GM21737 (cell line): Measurements from ENCODE around the gene RPL13A.

Experiments
- ATAC-seq: cut with Tn5 transposase; IDR thresholded peaks from one replicate; pipeline ENCODE4 v1.9.1; 2021; ENCODE audit warnings: mild to moderate bottlenecking, moderate library complexity; ENCODE audit not compliant: unreplicated experiment

The RPL13A gene

GRCh38 chr19:49479975-49480628 lies 7.3 kb upstream of the RPL13A start:
- ATAC-seq, result no peak

GRCh38 chr19:49481020-49481683 lies 6.3 kb upstream of the RPL13A start:
- ATAC-seq, result no peak

DNA sequence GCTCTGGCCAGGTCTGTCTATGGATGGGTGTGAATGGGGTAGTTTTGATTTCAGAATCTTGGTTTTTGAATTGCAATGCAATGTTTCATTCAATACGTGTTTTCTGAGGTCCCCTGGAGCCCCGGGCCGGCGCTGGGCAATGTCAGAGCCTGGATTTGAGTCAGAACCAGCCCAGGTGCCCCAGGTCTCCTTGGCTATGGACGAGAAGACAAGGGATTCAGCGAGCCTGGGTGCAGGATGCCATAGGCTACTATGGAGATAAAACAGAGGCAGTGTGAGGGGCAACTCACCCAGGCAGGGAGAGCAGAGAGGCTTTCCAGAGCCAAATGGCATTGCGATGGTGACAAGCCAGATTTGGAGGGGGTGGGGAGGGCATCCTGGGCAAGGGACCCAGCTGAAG lies 1.2 kb upstream of the RPL13A start:
- no peak for ATAC-seq

GRCh38 chr19:49486710-49487276 lies 615 bp upstream of the RPL13A start:
- ATAC-seq, result no peak

- ATAC-seq, result no peak
Observed at GRCh38 chr19:49488046-49488862, 846 bp downstream of the RPL13A start.

GRCh38 chr19:49488863-49489537 lies 1.6 kb downstream of the RPL13A start:
- no peak for ATAC-seq

DNA sequence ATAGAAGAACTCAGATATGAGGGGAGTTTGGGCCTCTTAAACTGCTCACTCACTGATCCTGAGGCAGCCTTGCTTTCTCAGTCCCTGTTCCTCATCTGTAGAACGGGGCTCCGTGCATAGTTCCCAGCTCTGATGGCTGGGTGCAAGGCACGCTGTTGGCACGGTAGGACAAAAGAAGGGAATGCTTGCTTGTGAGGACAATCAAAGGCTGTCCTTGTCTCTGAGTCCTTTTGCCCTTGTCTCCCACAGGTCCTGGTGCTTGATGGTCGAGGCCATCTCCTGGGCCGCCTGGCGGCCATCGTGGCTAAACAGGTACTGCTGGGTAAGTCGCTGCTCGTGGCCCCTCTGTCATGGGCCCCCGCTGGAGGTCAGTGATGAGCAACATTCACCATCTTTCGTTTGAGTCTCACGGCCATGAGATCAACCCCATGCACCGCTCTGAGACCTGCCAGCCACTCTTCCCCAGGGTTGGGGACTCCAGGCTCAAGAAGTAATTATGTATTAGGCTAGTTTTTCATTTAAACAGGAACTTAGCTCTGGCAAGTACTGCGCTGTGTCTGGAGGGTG lies 2.3 kb downstream of the RPL13A start:
- ATAC-seq, result no peak

- ATAC-seq, result no peak
Observed at GRCh38 chr19:49490287-49491029, 3.0 kb downstream of the RPL13A start.

GRCh38 chr19:49491030-49491803 lies 3.8 kb downstream of the RPL13A start:
- no peak for ATAC-seq

DNA sequence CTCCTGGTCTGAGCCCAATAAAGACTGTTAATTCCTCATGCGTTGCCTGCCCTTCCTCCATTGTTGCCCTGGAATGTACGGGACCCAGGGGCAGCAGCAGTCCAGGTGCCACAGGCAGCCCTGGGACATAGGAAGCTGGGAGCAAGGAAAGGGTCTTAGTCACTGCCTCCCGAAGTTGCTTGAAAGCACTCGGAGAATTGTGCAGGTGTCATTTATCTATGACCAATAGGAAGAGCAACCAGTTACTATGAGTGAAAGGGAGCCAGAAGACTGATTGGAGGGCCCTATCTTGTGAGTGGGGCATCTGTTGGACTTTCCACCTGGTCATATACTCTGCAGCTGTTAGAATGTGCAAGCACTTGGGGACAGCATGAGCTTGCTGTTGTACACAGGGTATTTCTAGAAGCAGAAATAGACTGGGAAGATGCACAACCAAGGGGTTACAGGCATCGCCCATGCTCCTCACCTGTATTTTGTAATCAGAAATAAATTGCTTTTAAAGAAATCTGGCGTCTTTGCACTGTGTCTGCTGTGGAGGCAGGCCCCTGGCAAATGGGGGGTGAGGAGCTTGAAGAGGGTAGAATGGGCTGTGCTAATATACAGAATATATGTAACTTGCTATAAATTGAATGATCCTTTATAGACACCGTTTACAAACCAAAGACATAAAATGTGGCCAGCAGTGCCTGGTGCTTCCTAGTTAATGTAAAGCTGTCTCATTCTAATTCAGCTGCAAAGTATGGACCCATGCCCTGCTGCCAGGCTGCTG lies 4.6 kb downstream of the RPL13A start:
- ATAC-seq, result no peak

- no peak for ATAC-seq
Observed at GRCh38 chr19:49492573-49493405, 5.4 kb downstream of the RPL13A start.

GRCh38 chr19:49496574-49497008 lies 9.2 kb downstream of the RPL13A start:
- ATAC-seq, result no peak

DNA sequence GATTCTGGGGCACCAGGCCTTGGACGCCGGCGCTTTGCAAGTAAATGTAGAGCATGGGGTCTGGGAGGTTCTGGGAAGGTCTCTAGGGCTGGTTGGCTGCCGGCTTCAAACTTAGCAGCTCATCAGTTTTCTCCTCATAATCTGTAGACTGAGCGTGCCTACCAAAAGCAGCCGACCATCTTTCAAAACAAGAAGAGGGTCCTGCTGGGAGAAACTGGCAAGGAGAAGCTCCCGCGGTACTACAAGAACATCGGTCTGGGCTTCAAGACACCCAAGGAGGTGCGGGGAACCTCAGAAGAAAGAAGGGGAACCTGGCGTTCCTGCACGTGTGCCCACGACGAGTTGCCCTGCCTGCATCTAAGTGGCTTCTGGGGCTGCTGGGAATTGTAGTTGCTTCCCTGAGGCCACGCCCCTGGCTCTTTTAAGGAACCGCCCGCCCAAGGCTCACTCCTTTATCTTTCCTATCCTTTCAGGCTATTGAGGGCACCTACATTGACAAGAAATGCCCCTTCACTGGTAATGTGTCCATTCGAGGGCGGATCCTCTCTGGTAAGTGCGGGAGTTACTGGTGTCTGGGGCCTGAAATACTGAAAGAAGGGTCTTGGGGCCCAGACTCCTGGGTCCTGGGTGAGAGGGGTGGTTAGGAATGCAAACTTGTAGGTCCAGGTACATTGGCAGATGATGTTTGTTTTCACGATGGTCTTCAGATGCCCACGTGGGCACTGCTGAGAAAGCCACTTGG lies 9.8 kb downstream of the RPL13A start:
- ATAC-seq, result no peak

- ATAC-seq, result no peak
Observed at GRCh38 chr19:49497789-49498103, 10.3 kb downstream of the RPL13A start.

GRCh38 chr19:49498475-49498874 lies 11.1 kb downstream of the RPL13A start:
- ATAC-seq, result no peak

DNA sequence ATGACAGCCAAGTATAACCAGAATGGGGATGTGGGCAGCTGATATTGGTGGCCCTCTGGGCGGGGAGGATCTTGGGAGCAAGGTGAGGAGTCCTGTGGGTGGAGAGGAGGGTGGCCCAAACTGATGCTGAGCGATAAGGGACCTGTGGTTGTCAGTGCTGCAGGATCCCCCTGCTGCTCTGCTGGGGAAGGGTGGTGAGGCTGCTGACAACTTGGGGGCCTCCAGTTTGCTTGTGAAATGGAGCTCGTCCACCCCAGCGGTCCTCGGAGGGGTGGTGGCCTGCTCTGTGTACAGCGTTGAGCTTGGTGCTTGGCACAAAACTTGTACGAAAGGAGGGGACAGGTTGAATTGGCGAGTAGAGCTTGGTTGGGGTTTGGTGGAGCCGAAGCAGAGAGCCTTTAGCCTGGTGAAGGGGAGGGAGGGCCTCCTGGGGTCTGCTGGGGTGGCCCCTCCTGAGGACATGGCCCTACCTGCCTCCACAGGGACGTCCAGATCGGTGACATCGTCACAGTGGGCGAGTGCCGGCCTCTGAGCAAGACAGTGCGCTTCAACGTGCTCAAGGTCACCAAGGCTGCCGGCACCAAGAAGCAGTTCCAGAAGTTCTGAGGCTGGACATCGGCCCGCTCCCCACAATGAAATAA lies 11.7 kb downstream of the RPL13A start:
- ATAC-seq, result no peak
